Left lobe of liver (tissue), 2 donors: Measurements from ENCODE around the gene JHY. TPM values are rescaled to one million over a fixed set of nuclear protein-coding genes. Genes with fewer than 3 reads are reported as not detected.

Source experiments
- ATAC-seq: fragments of 200-7000 bp; cut with Tn5 transposase; one replicate; pipeline ENCODE4 v1.9.1; 2020; ENCODE audit warnings: mild to moderate bottlenecking, moderate library complexity
- DNase-seq: peaks from one replicate; pipeline ENCODE4 v3.0.0-alpha.2; 2020; ENCODE audit warnings: low spot score
- total RNA-seq: library from RNA; stranded (reverse); gene quantifications from one replicate; pipeline ENCODE4 v1.2.1, GENCODE V29; 2021
- donor health status: DM: no; HTN: no; CAD: no; lungs with moderate emphysema.
- donor health status: DM: no; HTN: yes; CAD: no.

Gene JHY
- total RNA-seq, 1 donor from 2014 or later = 0.23 TPM

- DNase-seq = no peak
- no peak for ATAC-seq
These were observed 118.2 kb downstream of the JHY start for GRCh38 chr11:123000721-123001120.

- no peak for ATAC-seq
These were observed 124.4 kb downstream of the JHY start for GRCh38 chr11:123006860-123007542.

More at GRCh38 chr11:123006860-123007542, 124.4 kb downstream of the JHY start:
- DNase-seq = no peak

Other genes with a start within 250 kb of the JHY start
- 1.5 TPM for gene UBASH3B, start 227.0 kb upstream of the JHY start, total RNA-seq
- not detected for gene CRTAM, start 44.3 kb upstream of the JHY start, total RNA-seq
- not detected for gene BSX, start 99.1 kb downstream of the JHY start, total RNA-seq
- 357 TPM for gene HSPA8, start 179.4 kb downstream of the JHY start, total RNA-seq